ENCODE results near the gene MEPCE. TPM values are rescaled to one million over a fixed set of nuclear protein-coding genes. Genes with fewer than 3 reads are reported as not detected.
"Not testable (repeated sequence)": the region's sequence is repeated elsewhere in the genome, so short reads cannot be mapped to it uniquely, and the experiment has no call there.

Gene MEPCE
- total and polyA plus RNA-seq, 10 of the 15 experiments (the other 5 are each of a cell fraction or from before 2014, with no cell fraction given) = 8.2 to 48.0 (median 22.1) TPM

DNA sequence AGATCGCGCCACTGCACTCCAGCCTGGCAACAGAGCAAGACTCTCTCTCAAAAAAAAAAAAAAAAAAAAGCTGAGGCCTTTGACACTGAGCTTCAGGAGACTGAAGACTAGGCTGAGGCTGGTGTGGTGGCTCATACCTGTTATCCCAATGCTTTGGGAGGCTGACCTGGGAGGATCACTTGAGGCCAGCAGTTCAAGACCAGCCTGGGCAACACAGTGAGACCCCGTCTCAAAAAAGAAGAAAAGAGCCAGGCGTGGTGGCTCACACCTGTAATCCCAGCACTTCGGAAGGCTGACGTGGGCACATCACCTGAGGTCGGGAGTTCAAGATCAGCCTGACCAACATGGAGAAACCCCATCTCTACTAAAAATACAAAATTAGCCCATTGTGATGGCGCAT is 17.7 kb downstream of the MEPCE start:
- H3K36me3 ChIP-seq (ENCODE audit: control insufficient read depth in 2 of 2, insufficient read depth in 2 of 2, low read length in 1 of 2); H3K4me2 ChIP-seq (ENCODE audit: control insufficient read depth, insufficient read depth); H3K79me2 ChIP-seq (ENCODE audit: control insufficient read depth, insufficient read depth, low read length); H3K27ac ChIP-seq (ENCODE audit: control insufficient read depth, insufficient read depth); H4K20me1 ChIP-seq (ENCODE audit: control insufficient read depth, insufficient read depth); H2AFZ ChIP-seq (ENCODE audit: control insufficient read depth, low read depth, low read length); H3K9ac ChIP-seq (ENCODE audit: control insufficient read depth, insufficient read depth, low read length); FAIRE-seq; in situ Hi-C loops (cut with MboI); ATAC-seq; DNase-seq (ENCODE audit: low read depth, low spot score); intact Hi-C loops (cut with micrococcal nuclease; ENCODE audit: unreplicated experiment); H3K4me3 ChIP-seq; H3K9me3 ChIP-seq (replicated peaks; ENCODE audit: control insufficient read depth, insufficient read depth, low read length); BruUV-seq (replicated peaks); H3K27me3 ChIP-seq (replicated peaks in 1 of 2; ENCODE audit: control insufficient read depth in 2 of 2, insufficient read depth in 2 of 2, low read length in 1 of 2); SMC1A ChIA-PET (ENCODE audit: uncharacterized antibody, unreplicated experiment): not testable (repeated sequence)
- CTCF ChIA-PET = interaction anchor here (0.7 to 1.0 kb wide), 4 partner anchors 13 to 35 kb away, joined by 3 to 6 read pairs (median 3); no protein-coding TSS in a partner anchor
- RAD21 ChIA-PET (ENCODE audit: unreplicated experiment) = interaction anchor here (0.9 kb wide), 1 partner anchor 19 kb away, joined by 3 read pairs; the partner anchor contains the start of gene ZCWPW1
- H3K4me1 ChIP-seq (ENCODE audit: control insufficient read depth, insufficient read depth, low read length) = peaks cover 17% of the 10 kb centered on the region
- 97% methylated on average over 7 of the region's 8 CpGs for WGBS (ENCODE audit: insufficient coverage, insufficient replicate concordance, low lambda C conversion rate, missing lambda C conversion rate)
- POLR2A ChIA-PET = interaction anchor here (1.7 kb wide), 1 partner anchor 18 kb away, joined by 13 read pairs; no protein-coding TSS in a partner anchor

DNA sequence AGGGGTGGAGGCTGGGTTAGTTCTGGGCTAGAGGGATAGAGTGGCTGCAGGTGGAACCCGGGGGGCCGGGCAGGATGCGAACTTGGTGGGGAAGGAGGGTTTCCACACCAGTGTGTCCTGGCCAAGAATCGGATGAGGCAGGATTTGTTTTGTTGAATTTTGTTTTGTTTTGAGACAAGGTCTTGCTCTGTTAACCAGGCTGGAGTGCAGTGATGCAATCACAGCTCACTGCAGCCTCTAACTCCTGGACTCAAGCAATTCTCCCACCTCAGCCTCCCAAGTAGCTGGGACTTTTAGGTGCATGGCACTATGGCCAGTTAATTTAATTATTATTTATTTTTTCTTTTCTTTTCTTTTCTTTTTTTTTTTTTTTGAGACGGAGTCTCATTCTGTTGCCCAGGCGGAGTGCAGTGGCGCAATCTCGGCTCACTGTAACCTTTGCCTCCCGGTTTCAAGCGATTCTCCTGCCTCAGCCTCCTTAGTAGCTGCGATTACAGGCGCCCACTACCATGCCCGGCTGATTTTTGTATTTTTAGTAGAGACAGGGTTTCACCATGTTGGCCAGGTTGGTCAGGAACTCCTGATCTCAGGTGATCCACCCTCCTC is 19.7 kb downstream of the MEPCE start:
- FAIRE-seq (no peak), ATAC-seq (no peak), DNase-seq (ENCODE audit: low read depth, low spot score) (no peak)
- in situ Hi-C loops (cut with MboI) (no loop called here), intact Hi-C loops (cut with micrococcal nuclease; ENCODE audit: unreplicated experiment) (no loop called here)
- ChIA-PET RAD21 (ENCODE audit: unreplicated experiment) (interaction anchor here (2.0 to 2.5 kb wide), 2 partner anchors 21 to 75 kb away, joined by 7 to 11 read pairs; partner anchors contain the start of gene ZCWPW1), CTCF (interaction anchor here (0.7 to 2.4 kb wide), 10 partner anchors 12 to 90 kb away, joined by 3 to 13 read pairs (median 8); partner anchors contain the start of gene PPP1R35), POLR2A (interaction anchor here (0.7 to 1.3 kb wide), 2 partner anchors 13 to 84 kb away, joined by 5 to 9 read pairs; partner anchors contain the start of gene PPP1R35), SMC1A (ENCODE audit: uncharacterized antibody, unreplicated experiment) (interaction anchor here (1.9 kb wide), 1 partner anchor 75 kb away, joined by 8 read pairs; no protein-coding TSS in a partner anchor)
- Histone ChIP-seq H3K9me3 (replicated peaks; ENCODE audit: control insufficient read depth, insufficient read depth, low read length) (no peaks in the 10 kb centered on the region), H3K36me3 (ENCODE audit: control insufficient read depth in 2 of 2, insufficient read depth in 2 of 2, low read length in 1 of 2) (no peaks in the 10 kb centered on the region), H3K79me2 (ENCODE audit: control insufficient read depth, insufficient read depth, low read length) (no peaks in the 10 kb centered on the region), H3K9ac (ENCODE audit: control insufficient read depth, insufficient read depth, low read length) (no peak overlapping the region), H3K4me2 (ENCODE audit: control insufficient read depth, insufficient read depth) (no peak overlapping the region), H4K20me1 (ENCODE audit: control insufficient read depth, insufficient read depth) (no peaks in the 10 kb centered on the region), H2AFZ (ENCODE audit: control insufficient read depth, low read depth, low read length) (no peak overlapping the region), H3K4me3 (no peak overlapping the region), H3K27ac (ENCODE audit: control insufficient read depth, insufficient read depth) (no peak overlapping the region), H3K27me3 (replicated peaks in 1 of 2; ENCODE audit: control insufficient read depth in 2 of 2, insufficient read depth in 2 of 2, low read length in 1 of 2) (no peaks in the 10 kb centered on the region), H3K4me1 (ENCODE audit: control insufficient read depth, insufficient read depth, low read length) (peaks cover 17% of the 10 kb centered on the region)
- no TSS peak for BruUV-seq (replicated peaks)
- WGBS (ENCODE audit: insufficient coverage, insufficient replicate concordance, low lambda C conversion rate, missing lambda C conversion rate) = 63% methylated on average over 10 of the region's 13 CpGs
- TF ChIP-seq ZNF217 (IDR thresholded peaks at IDR 0.05) (no peak), CHD4 (IDR thresholded peaks at IDR 0.05) (no peak), STAT1 (conservative IDR thresholded peaks at IDR 0.05) (no peak), HDAC6 (IDR thresholded peaks at IDR 0.05; ENCODE audit: unreplicated experiment) (no peak), SIN3A (IDR thresholded peaks at IDR 0.05; ENCODE audit: low read depth, low read length) (no peak), CHD2 (IDR thresholded peaks at IDR 0.05; ENCODE audit: borderline replicate concordance, low read depth, low read length) (no peak)
- TF ChIP-seq, protein P1, sequence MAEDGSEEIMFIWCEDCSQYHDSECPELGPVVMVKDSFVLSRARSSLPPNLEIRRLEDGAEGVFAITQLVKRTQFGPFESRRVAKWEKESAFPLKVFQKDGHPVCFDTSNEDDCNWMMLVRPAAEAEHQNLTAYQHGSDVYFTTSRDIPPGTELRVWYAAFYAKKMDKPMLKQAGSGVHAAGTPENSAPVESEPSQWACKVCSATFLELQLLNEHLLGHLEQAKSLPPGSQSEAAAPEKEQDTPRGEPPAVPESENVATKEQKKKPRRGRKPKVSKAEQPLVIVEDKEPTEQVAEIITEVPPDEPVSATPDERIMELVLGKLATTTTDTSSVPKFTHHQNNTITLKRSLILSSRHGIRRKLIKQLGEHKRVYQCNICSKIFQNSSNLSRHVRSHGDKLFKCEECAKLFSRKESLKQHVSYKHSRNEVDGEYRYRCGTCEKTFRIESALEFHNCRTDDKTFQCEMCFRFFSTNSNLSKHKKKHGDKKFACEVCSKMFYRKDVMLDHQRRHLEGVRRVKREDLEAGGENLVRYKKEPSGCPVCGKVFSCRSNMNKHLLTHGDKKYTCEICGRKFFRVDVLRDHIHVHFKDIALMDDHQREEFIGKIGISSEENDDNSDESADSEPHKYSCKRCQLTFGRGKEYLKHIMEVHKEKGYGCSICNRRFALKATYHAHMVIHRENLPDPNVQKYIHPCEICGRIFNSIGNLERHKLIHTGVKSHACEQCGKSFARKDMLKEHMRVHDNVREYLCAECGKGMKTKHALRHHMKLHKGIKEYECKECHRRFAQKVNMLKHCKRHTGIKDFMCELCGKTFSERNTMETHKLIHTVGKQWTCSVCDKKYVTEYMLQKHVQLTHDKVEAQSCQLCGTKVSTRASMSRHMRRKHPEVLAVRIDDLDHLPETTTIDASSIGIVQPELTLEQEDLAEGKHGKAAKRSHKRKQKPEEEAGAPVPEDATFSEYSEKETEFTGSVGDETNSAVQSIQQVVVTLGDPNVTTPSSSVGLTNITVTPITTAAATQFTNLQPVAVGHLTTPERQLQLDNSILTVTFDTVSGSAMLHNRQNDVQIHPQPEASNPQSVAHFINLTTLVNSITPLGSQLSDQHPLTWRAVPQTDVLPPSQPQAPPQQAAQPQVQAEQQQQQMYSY (CRISPR knock-in tag; IDR thresholded peaks at IDR 0.05) = no peak
- TF ChIP-seq, protein P2, sequence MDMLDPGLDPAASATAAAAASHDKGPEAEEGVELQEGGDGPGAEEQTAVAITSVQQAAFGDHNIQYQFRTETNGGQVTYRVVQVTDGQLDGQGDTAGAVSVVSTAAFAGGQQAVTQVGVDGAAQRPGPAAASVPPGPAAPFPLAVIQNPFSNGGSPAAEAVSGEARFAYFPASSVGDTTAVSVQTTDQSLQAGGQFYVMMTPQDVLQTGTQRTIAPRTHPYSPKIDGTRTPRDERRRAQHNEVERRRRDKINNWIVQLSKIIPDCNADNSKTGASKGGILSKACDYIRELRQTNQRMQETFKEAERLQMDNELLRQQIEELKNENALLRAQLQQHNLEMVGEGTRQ (IDR thresholded peaks at IDR 0.05; ENCODE audit: borderline replicate concordance, low read depth, low read length) = no peak
- TF ChIP-seq, protein P3, sequence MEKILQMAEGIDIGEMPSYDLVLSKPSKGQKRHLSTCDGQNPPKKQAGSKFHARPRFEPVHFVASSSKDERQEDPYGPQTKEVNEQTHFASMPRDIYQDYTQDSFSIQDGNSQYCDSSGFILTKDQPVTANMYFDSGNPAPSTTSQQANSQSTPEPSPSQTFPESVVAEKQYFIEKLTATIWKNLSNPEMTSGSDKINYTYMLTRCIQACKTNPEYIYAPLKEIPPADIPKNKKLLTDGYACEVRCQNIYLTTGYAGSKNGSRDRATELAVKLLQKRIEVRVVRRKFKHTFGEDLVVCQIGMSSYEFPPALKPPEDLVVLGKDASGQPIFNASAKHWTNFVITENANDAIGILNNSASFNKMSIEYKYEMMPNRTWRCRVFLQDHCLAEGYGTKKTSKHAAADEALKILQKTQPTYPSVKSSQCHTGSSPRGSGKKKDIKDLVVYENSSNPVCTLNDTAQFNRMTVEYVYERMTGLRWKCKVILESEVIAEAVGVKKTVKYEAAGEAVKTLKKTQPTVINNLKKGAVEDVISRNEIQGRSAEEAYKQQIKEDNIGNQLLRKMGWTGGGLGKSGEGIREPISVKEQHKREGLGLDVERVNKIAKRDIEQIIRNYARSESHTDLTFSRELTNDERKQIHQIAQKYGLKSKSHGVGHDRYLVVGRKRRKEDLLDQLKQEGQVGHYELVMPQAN (conservative IDR thresholded peaks at IDR 0.05) = no peak

All from GM12878 (cell line).